RPMI8226 (cell line): ENCODE measurements around the gene ENOSF1.
"Not testable (repeated sequence)": the region's sequence is repeated elsewhere in the genome, so short reads cannot be mapped to it uniquely, and the experiment has no call there.

Experiments used
- DNase-seq: peaks from one replicate; pipeline ENCODE4 v3.0.0-alpha.2; 2015

The ENOSF1 gene, protein sequence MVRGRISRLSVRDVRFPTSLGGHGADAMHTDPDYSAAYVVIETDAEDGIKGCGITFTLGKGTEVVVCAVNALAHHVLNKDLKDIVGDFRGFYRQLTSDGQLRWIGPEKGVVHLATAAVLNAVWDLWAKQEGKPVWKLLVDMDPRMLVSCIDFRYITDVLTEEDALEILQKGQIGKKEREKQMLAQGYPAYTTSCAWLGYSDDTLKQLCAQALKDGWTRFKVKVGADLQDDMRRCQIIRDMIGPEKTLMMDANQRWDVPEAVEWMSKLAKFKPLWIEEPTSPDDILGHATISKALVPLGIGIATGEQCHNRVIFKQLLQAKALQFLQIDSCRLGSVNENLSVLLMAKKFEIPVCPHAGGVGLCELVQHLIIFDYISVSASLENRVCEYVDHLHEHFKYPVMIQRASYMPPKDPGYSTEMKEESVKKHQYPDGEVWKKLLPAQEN

DNA sequence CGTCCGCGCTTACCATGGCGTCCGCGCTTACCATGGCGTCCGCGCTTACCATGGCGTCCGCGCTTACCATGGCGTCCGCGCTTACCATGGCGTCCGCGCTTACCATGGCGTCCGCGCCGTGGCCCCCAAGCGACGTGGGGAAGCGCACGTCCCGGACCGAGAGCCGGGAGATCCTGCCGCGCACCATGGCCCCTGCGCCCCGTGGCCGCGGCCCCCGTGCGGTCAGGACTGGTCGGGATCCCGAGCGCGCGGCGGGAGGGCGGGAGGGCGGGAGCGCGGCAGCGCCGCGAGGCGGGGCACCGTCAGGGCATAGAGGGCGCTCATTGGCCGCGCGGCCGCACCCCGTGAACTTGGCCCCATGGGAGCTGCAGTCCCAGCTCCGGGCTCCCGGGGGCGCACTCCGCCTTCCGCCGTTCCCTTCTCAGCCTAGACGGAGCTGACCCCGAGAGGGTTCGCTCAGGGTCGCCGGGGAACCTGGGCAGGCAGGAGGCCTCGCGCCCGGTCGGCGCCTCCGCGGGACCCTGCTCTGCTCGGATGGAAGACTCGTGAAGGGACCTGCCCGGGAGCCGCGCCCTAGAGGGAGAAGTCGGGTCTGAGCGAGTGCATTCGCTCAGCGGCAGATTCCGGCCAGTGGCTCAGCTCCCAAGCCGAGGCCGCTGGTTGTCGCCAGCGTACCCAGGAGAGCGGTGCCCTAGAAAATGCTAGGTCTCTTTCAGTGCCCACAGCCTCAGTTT, at the start of gene ENOSF1:
ENOSF1 (minus strand) TSS at position 230 of the 734 bp plus-strand sequence; CDS start at position 187, 43 bp downstream.
- peak; percentile 94 for DNase-seq

DNA sequence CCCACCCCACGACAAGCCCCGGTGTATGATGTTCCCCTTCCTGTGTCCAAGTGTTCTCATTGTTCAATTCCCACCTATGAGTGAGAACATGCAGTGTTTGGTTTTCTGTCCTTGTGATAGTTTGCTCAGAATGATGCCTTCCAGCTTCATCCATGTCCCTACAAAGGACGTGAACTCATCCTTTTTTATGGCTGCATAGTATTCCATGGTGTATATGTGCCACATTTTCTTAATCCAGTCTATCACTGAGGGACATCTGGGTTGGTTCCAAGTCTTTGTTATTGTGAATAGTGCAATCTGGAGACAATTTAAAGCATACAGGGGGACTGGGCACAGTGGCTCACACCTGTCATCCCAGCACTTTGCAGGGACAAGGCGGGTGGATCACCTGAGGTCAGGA, 47.4 kb upstream of the ENOSF1 start:
- DNase-seq = not testable (repeated sequence)

DNA sequence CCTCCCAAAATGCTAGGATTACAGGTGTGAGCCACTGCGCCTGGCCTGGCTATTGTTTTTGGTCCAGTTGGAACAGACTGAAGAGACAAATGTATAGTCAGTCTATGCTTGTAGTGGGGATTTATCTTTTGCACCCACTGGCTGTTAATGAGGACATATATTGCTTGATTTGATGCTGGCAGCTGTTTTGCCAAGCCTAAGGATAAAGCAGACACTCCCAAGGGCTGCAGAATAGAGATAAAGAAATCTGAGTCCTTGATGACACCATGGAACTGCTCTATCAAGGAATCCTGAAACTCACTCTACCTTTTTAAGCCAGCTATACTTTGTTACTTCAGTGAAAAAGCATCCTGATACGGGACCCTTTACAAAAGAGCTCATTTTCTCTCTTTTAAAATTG, 43.1 kb upstream of the ENOSF1 start:
- no peak for DNase-seq

DNA sequence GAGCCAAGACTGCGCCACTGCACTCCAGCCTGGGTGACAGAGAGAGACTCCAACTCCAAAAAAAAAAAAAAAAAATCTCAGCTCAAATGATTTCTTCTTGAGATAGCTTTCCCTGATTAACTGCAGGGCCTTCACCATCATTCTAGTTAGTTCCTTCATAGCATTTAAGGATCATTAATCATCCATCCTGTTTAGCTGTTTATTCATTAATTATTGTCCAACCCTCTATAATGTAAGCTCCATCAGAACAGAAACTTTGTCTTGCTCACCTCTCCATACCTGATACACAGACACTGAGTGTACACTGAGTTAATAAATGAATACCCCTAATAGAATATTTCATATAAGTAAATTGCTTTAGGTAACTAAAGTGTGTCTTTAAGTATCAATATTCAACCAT, 42.2 kb upstream of the ENOSF1 start:
- no peak for DNase-seq

DNA sequence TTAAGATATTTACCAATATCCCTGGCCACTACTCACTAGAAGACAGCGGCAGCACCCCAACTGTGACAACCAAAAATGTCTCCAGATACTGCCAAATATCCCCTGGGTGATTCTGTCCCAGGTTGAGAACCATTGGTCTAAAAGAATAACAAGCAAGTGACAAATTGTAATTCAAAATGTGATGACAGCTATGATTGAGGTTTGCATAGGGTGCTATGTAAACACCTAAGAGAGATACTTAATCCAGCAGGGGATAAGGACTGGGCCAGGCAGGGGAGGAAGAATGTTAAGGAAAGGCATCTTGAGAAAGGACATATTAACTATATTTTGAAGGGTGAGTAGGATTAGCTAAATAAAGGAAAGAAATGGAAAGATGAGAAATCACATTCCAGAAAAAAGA, 38.0 kb upstream of the ENOSF1 start:
- DNase-seq = no peak

DNA sequence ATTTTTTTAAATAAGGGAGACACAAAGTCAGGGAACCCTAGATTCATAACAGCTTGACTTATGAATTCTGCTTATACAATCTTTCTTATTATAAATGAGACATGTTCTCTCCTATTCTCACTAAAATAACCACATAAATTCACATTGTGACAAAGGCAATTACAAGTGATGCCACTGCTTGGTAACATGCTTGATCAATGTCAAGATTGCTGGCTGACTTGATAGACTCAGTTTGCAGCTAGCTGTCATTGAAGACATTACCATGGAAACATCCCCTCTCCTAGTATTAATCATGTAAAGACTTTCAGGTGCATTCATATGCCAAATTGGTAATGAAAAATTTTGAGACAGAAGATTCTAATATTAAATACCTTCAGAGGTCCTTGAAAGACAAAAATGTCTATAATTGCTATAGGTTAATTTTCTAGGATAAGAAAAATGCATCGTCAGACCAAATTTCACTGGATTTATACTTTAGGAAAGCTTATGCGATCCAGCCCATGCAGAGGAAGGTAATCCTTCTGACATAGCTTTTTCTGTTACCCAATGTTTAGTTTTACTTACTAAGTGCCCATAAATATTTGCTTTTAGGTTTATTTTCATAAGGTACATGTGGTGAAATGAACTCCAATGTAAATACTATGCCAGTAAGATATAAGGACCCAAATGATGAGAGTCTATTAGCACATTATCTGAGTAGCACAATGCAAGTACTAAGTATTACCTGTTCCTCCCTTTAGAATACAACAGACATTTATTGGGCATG, 32.6 kb upstream of the ENOSF1 start:
- no peak for DNase-seq

DNA sequence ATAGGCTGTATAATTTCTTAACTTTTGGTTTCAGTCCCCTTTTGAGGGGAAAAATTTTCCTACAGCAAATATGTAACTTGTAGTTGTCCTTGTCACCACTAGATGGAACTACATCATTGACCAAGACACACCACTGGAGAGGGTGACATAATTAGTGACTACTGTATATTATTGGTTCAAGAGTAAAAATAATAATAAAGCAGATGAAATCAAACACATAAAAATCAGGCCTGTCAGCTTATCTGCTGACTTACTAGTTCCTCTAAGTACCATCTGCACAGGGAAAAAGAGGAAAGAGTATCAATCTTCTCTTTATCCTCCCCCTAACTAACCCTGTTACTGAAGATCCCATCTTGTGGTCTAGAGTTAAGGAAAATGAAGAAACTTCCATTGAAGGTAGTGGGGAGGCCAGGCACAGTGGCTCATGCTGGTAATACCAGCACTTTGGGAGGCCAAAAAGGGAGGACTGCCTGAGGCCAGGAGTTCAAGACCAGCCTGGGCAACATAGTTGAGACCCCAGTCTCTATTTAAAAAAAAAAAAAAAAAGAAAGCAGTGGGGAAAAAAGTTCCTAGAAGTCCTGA, 29.6 kb upstream of the ENOSF1 start:
- peak; percentile 45 for DNase-seq

DNA sequence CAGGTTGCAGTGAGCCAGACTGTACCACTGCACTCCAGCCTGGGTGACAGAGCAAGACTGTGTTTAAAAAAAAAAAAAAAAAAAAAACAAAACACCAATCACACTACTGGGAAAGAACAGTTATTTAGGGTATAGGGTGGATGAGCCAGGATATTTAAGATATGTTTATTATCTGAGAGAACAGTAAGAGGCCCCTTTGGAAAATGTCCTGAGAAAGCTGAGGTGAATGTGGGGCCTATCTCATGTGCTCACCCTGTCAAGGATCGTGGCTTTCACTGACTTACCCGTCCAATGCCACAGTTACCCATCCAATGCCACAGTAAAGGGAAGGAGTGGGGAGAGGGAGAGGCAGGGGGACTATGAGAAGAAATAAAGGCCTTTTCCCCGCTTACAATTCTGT, 19.9 kb upstream of the ENOSF1 start:
- DNase-seq = no peak

DNA sequence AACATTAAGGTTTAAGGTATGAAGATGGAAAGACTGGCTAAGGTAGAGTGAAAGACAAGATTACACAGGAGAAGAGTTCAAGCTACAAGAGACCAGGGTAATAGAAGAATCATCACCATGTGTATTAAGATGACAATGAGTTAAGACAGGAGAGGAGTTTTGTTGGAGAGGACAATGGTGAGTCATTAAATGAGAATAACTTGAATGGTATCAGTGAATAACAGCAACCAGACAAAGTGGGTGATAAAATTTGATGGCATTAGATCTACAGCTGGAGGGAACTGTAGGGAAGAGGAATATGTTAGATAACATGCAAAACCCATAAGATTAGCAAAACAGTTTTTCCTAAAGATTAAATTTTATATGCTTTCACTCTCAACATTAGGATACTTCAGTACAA, 18.8 kb upstream of the ENOSF1 start:
- no peak for DNase-seq

DNA sequence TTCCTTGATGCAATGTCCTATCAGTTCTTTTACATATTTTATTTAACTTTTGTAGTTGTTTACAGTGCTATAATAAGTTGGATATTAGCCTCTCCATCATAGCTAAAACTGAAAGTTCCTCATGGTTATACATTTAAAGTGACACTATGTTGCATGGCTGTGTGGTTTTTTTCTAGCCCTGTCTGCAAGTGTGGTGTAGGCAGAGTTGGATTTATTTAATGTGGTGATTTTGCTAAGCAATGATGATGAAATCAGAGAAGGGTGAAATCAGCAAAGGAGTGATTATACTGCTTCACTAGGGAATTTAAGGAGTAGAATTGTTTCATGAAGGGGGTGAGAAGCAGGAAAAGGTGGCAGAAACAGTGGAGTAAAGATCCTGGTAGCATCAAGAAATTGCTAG, 18.3 kb upstream of the ENOSF1 start:
- DNase-seq = no peak

DNA sequence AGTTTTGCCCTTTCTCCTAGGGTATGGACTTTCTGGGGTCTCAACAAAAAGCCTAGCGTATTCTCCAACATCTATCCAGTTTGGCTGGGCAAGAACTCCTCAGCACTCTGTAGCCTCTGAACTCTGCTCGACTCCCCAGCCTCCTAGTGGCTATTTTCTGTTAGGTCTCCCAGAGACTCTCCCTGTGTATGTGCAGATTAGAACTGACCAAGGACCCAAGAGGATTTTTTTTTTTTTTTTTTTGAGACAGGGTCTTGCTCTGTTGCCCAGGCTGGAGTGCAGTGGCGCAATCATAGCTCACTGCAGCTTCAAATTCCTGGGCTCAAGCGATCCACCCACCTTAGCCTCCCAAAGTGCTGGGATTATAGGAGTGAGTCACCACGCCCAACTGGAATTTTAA, 17.7 kb upstream of the ENOSF1 start:
- DNase-seq = peak; percentile 18

DNA sequence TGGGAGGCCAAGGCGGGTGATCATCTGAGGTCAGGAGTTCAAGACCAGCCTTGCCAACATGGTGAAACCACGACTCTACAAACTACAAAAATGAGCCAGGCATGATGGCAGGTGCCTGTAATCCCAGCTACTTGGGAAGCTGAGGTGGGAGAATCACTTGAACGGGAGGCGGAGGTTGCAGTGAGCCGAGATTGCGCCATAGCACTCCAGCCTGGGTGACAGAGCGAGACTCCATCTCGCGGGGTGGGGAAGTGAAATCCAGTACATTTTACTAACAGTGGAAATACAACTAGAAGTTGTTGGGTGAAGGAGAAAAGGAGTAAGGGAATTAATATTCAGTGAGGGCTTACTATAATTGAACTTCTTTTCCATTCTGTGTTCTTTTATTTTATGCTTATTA, 13.2 kb upstream of the ENOSF1 start:
- DNase-seq = no peak

DNA sequence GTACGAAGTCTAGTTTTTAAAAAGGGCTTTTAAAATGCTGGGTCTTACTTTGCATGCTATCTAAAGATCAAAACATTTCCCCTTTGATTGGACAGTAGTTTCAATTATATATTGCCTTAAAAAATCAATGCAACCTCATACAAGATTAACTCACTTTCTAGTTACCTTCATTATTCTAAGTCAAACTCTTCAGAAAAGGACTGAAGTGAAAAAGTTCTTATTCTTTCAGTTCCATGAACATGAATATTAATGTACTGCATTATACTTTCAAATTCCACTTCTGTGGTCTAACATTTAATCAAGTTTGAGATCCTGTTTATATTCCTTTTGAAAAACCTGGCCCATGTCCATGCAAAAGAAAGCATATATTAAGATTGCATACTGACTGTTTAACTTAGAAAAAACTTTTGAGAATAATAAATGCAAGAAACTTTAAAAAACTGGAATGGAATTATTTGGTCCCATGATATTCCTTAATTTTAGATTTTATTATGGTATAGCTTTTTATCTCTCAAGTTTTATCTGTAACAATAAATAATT, 11.2 kb upstream of the ENOSF1 start:
- DNase-seq = no peak

DNA sequence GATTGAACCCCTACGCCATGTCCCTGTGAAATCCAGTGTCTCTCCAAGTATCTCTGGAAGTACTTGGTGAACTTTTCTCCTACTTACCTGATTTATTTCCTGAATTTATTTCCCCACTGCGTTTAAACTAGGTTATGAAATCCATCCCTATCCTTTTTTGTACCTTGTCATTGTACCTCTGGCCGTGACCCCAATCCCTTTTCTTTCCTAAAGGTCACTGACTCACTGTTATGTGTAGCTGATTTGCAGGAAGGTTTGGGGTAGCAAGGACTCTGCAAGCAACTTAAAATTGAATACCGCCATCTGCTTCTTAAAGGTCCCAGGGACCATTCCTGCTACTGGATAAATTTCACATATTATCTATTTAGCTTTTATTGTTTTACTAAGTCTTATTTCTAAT, 4.6 kb upstream of the ENOSF1 start:
- no peak for DNase-seq

DNA sequence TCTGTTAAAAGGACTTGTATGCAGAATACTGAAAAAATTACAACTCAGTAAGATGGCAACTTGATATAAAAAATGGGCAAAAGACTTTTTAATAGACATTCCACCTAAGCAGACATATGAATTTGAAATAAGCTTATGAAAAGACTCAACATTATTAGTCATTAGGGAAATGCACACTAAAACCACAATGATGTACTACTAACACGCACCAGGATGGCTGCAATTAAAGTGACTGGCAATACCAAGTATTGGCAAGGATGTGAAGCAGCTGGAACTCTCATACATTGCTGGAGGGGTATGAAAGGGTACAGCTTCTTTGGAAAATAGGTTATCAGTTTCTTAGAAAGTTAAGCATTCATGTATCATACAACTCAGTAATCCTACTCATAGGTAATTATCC, 3.2 kb upstream of the ENOSF1 start:
- DNase-seq = no peak

DNA sequence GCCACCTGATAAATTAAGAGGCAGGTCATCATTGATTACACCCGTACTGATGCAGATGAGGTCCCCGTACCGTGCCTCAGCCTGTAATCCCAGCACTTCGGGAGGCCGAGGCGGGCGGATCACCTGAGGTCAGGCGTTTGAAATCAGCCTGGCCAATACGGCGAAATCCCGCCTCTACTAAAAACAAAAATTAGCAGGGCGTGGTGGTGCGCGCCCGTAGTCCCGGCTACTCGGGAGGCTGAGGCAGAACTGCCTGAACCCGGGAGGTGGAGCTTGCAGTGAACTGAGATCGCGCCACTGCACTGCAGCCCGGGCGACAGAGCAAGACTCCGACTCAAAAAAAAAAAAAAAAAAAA, 683 bp upstream of the ENOSF1 start:
- DNase-seq = no peak

DNA sequence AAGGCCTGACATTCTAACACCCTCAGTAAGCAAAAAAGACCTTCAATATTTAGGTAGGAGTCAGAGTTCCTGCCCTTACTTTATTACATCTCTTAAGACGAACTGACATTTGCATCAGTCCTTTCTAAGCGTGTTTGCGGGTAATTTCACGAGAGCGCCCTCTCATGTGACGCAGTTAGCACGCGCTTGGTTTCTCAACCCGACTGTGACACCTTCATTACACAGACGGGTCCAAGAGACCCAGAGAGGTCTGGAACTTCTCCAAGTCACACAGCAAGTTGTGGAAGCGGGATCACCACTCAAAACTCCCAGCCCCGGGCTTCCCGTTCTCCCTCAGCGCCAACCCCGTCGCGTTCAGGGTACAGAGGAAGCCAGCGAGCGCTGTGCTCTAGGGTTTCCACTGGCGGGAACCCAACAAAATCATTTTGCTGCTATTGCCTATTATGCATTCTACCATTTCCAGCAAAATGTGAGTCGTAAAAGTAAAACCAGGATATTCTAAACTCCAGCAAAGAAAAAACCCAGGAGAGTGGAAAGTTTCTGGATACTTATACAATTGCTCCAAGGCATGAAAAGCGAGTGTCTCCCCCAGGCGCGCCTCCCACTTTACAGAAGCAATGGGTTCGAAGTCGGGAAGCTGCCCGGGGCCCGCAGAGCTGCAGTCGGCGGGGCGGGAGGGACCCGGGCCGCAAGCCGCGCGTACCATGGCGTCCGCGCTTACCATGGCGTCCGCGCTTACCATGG, 601 bp downstream of the ENOSF1 start:
- DNase-seq = peak; percentile 90

DNA sequence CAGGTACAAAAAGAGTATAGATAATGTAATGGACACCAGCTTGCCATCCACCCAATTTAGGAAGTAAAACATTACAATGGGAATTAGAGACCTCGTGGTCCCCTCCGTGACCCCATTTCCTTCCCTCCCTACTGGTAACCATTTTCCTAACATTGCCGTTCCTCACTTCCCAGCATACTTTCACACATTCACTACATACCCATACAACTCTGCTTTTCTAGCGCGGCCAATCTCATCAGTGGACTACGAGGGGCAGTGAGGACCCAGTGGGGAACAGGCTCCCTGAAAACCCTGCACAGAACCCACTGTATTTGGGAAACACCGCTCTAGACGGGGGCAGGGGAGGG, 1.1 kb downstream of the ENOSF1 start:
- DNase-seq = no peak

DNA sequence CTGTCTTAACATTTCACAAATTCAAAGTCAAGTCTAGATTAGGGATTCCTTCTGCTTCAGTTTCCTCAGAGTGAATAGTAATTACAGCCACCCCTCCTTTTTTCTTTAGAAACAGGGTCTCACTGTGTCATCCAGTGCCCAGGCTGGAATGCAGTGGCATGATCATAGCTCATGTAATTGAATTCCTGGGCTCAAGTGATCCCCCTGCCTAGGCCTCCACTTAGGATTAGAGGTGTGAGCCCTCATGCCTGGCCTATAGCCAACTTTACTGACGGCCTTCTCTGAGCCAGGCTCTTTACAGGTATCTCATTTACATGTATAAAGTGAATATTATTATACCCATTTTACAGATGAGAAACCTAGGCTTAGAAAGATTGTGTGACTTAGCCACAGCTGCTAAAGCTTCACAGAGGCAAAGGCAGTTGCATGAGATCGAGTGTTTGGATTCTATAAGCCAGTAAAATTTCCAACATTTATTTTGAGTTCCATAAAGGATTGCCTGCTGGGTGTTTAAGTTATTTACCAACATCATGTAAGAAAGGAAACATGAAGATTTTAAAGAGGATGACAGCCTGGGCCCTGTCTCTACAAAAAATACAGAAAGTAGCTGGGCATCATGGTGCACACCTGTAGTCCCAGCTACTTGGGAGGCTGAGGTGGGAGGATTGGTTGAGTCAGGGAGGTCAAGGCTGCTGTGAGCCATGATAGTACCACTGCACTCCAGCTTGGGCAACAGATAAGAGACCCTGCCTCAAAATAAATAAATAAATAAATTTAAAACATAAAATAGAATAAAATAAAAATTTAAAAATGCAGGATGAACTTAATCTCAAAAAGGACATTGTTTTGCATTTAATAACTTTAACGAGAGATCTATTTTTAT, 1.8 kb downstream of the ENOSF1 start:
- DNase-seq = peak; percentile 14

DNA sequence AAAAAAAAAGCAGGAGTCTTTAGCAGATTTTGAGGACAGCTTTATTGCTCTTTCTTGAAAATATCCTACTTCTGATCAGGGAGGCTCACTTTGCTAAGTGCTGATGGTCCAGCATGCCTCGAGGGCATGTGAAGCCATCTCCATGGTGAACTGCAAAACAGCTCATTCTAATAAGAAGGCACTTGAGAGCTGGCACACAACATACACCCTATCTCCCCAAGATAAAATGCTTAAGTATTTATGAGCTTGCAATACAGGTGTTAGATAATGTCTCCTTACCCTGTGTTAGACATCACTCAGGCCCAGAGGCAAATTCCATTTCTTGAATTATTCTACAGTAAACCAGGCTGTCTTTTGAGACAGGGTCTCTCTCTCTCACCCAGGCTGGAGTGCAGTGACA, 2.7 kb downstream of the ENOSF1 start:
- no peak for DNase-seq

DNA sequence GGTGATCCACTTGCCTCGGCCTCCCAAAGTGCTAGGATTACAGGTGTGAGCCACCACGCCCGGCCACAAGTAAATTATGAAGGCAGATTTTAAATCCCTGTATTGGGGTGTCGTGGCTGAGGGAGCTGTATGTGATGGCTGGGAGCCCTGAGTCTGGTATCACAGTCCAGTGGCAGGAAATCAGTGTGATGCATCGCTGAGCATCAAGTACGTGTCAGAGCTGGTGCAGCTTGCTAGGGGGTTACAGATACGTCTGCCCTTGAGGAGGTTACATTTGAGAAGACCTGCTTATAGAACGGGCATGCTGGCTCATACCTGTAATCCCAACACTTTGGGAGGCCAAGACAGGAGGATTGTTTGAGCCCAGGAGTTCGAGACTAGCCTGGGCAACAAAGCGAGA, 4.3 kb downstream of the ENOSF1 start:
- DNase-seq = no peak
